HG03575 (cell line): Measurements from ENCODE around the gene LAD1.

Experiments used
- ATAC-seq: cut with Tn5 transposase; IDR thresholded peaks from one replicate; pipeline ENCODE4 v1.9.1; 2021; ENCODE audit not compliant: unreplicated experiment, insufficient number of reproducible peaks, low FRiP score; ENCODE audit errors: extremely low read depth

LAD1 gene

GRCh38 chr1:201356236-201356635 lies 42.9 kb downstream of the LAD1 start:
- ATAC-seq = no peak

- no peak for ATAC-seq
These were observed 43.7 kb downstream of the LAD1 start for GRCh38 chr1:201355471-201355870.

- no peak for ATAC-seq
These were observed 44.2 kb downstream of the LAD1 start for GRCh38 chr1:201354901-201355295.

- no peak for ATAC-seq
These were observed 44.8 kb downstream of the LAD1 start for GRCh38 chr1:201354151-201354900.

GRCh38 chr1:201353186-201353940 lies 45.8 kb downstream of the LAD1 start:
- no peak for ATAC-seq

GRCh38 chr1:201351617-201352016 lies 47.5 kb downstream of the LAD1 start:
- no peak for ATAC-seq

- no peak for ATAC-seq
These were observed 48.2 kb downstream of the LAD1 start for GRCh38 chr1:201350884-201351283.

GRCh38 chr1:201350361-201350725 lies 48.8 kb downstream of the LAD1 start:
- no peak for ATAC-seq

- no peak for ATAC-seq
These were observed 50.0 kb downstream of the LAD1 start for GRCh38 chr1:201349092-201349491.

GRCh38 chr1:201348211-201348566 lies 50.9 kb downstream of the LAD1 start:
- ATAC-seq = no peak

- no peak for ATAC-seq
These were observed 51.5 kb downstream of the LAD1 start for GRCh38 chr1:201347498-201348210.

- ATAC-seq = no peak
These were observed 52.1 kb downstream of the LAD1 start for GRCh38 chr1:201346987-201347386.

GRCh38 chr1:201346337-201346939 lies 52.7 kb downstream of the LAD1 start:
- ATAC-seq = no peak

- ATAC-seq = no peak
These were observed 54.1 kb downstream of the LAD1 start for GRCh38 chr1:201345081-201345355.

GRCh38 chr1:201344206-201345080 lies 54.7 kb downstream of the LAD1 start:
- no peak for ATAC-seq

- no peak for ATAC-seq
These were observed 57.7 kb downstream of the LAD1 start for GRCh38 chr1:201341377-201341776.

GRCh38 chr1:201336711-201337450 lies 62.2 kb downstream of the LAD1 start:
- ATAC-seq = no peak

GRCh38 chr1:201335901-201336300 lies 63.2 kb downstream of the LAD1 start:
- ATAC-seq = no peak
